Ishikawa (cell line): Measurements from ENCODE around the gene MIA3.

Experiments
- CEBPB ChIP-seq: IDR thresholded peaks from 2 replicates; pipeline ENCODE4 v1.6.1; 2012
- CREB1 ChIP-seq: IDR thresholded peaks from 2 replicates; pipeline ENCODE4 v1.6.1; 2012; ENCODE audit warnings: low read depth
- EGR1 ChIP-seq: IDR thresholded peaks from 2 replicates; pipeline ENCODE4 v1.6.1; 2012
- EP300 ChIP-seq: IDR thresholded peaks from 2 replicates; pipeline ENCODE4 v1.6.1; 2012; ENCODE audit warnings: borderline replicate concordance
- FOXM1 ChIP-seq: IDR thresholded peaks from 2 replicates; pipeline ENCODE4 v1.6.1; 2012; ENCODE audit warnings: low read depth, borderline replicate concordance
- NFIC ChIP-seq: IDR thresholded peaks from 2 replicates; pipeline ENCODE4 v1.6.1; 2012
- RAD21 ChIP-seq: IDR thresholded peaks from 2 replicates; pipeline ENCODE4 v1.6.1; 2012; ENCODE audit warnings: low read depth
- TAF1 ChIP-seq: IDR thresholded peaks from 2 replicates; pipeline ENCODE4 v1.6.1; 2012; ENCODE audit warnings: low read depth, mild to moderate bottlenecking
- TCF12 ChIP-seq: IDR thresholded peaks from 2 replicates; pipeline ENCODE4 v1.6.1; 2012; ENCODE audit warnings: low read depth
- TEAD4 ChIP-seq: IDR thresholded peaks from 2 replicates; pipeline ENCODE4 v1.6.1; 2012
- YY1 ChIP-seq: IDR thresholded peaks from 2 replicates; pipeline ENCODE4 v1.6.1; 2012; ENCODE audit warnings: low read depth
- ZBTB7A ChIP-seq: IDR thresholded peaks from 2 replicates; pipeline ENCODE4 v1.6.1; 2012; ENCODE audit warnings: low read depth
- TF ChIP-seq, protein P1 (sequence below): IDR thresholded peaks from 2 replicates; pipeline ENCODE4 v1.6.1; 2012; ENCODE audit warnings: low read depth, mild to moderate bottlenecking
- TF ChIP-seq, protein P2 (sequence below): IDR thresholded peaks from 2 replicates; pipeline ENCODE4 v1.6.1; 2012
- TF ChIP-seq, protein P3 (sequence below): IDR thresholded peaks from 2 replicates; pipeline ENCODE4 v1.6.1; 2012

Gene MIA3

DNA sequence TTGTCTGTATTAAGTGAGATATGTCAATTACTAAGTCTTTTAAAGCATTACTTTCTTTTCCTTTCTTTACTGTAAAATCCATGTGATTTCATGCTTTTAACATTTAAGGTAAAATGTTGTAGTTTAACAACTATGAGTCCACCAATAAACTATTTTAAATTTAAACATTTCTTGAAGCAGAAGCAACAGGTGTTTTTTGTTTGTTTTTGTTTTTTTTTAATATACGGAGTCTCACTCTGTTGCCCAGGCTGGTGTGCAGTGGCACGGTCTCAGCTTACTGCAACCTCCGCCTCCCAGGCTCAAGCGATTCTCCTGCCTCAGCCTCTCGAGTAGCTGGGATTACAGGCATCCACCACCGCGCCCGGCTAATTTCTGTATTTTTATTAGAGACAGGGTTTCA is 78.8 kb downstream of the MIA3 start:
- TF ChIP-seq CEBPB (no peak), CREB1 (no peak), EGR1 (no peak), YY1 (no peak), EP300 (no peak), TAF1 (no peak)

DNA sequence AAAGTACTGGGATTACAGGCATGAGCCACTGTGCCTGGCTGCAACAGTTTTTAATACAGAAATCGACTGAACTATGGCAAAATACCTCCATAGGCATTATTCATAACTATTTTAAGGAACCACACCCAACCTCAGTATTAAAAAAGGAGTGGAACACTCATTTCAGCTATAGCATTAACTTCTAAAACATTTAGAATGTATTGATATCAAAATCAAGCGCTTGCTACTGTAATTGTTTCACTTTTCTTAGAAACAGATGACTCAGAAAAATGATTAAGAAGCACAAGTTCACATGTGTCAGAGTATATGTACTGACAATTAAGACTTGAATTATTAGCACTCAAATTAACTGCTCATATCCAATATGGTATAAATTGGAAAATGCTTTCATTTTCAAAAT is 79.3 kb downstream of the MIA3 start:
- TF ChIP-seq ZBTB7A (no peak), RAD21 (no peak), EGR1 (no peak), EP300 (no peak), TAF1 (no peak), NFIC (no peak), TCF12 (no peak), FOXM1 (no peak)
- TF ChIP-seq, protein P1, sequence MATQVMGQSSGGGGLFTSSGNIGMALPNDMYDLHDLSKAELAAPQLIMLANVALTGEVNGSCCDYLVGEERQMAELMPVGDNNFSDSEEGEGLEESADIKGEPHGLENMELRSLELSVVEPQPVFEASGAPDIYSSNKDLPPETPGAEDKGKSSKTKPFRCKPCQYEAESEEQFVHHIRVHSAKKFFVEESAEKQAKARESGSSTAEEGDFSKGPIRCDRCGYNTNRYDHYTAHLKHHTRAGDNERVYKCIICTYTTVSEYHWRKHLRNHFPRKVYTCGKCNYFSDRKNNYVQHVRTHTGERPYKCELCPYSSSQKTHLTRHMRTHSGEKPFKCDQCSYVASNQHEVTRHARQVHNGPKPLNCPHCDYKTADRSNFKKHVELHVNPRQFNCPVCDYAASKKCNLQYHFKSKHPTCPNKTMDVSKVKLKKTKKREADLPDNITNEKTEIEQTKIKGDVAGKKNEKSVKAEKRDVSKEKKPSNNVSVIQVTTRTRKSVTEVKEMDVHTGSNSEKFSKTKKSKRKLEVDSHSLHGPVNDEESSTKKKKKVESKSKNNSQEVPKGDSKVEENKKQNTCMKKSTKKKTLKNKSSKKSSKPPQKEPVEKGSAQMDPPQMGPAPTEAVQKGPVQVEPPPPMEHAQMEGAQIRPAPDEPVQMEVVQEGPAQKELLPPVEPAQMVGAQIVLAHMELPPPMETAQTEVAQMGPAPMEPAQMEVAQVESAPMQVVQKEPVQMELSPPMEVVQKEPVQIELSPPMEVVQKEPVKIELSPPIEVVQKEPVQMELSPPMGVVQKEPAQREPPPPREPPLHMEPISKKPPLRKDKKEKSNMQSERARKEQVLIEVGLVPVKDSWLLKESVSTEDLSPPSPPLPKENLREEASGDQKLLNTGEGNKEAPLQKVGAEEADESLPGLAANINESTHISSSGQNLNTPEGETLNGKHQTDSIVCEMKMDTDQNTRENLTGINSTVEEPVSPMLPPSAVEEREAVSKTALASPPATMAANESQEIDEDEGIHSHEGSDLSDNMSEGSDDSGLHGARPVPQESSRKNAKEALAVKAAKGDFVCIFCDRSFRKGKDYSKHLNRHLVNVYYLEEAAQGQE = no peak
- TF ChIP-seq, protein P2, sequence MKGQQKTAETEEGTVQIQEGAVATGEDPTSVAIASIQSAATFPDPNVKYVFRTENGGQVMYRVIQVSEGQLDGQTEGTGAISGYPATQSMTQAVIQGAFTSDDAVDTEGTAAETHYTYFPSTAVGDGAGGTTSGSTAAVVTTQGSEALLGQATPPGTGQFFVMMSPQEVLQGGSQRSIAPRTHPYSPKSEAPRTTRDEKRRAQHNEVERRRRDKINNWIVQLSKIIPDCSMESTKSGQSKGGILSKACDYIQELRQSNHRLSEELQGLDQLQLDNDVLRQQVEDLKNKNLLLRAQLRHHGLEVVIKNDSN = no peak

DNA sequence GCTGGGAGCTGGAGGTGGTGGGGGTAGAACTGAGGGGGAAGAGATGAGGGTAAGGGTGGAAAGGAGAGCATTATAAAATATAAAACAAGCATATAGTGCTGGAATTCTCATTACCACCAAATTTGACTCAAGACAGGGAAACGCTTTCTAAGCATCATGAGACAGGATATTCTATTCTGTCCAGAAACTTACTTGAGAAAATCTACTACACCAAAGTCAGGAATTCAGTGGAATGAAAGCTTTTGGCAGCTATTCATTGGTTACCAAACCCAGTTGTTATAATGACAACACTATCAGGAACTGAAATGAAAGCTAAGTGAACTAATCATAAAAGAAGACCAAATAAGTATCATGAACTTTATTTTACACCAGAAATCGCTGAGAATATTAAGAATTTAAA is 79.9 kb downstream of the MIA3 start:
- TF ChIP-seq TCF12 (no peak), CREB1 (no peak), EGR1 (no peak)

DNA sequence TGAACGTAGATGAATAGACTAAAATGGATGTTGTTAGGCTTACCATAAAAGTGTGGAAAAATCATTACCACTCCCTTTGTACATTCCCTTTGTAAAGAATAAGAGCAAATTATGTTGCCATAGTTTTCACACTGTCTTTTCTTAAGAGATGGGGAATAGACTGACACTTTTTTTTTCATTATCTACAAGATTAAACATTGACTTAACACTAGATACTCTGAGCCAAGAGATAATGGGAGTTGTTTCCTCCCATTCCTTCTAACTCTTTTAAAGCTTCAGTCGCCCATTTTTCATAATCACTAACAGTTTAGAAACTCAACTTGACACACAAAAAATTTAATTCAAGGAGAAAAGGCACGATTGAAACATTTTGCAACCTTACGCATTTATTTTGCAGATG is 84.3 kb downstream of the MIA3 start:
- TF ChIP-seq, protein P2 = no peak
- no peak for TF ChIP-seq NFIC
- TF ChIP-seq YY1 = no peak
- no peak for TF ChIP-seq TAF1
- no peak for TF ChIP-seq RAD21

DNA sequence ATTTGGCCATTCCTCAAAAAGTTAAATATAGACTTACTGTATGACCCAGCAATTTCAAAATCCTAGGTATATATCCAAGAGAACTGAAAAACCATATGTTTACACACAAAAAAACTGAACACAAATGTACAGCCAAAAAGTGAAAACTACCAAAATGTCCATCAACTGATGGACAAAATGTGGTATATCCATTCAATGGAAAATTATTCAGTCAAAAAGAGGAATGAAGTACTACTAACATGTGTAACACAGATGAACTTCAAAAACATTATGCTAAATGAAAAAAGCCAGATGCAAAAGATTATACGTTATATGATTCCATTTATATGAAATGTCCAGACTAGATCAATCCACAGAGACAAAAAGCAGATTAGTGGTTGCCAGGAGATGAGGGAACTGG is 86.4 kb downstream of the MIA3 start:
- TF ChIP-seq NFIC (no peak), EP300 (no peak), TEAD4 (no peak), TCF12 (no peak), EGR1 (no peak), YY1 (no peak), RAD21 (no peak), CREB1 (no peak), TAF1 (no peak), FOXM1 (no peak), CEBPB (no peak), ZBTB7A (no peak)
- TF ChIP-seq, protein P3, sequence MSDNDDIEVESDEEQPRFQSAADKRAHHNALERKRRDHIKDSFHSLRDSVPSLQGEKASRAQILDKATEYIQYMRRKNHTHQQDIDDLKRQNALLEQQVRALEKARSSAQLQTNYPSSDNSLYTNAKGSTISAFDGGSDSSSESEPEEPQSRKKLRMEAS = no peak
- TF ChIP-seq, protein P1 = no peak
- TF ChIP-seq, protein P2 = no peak

DNA sequence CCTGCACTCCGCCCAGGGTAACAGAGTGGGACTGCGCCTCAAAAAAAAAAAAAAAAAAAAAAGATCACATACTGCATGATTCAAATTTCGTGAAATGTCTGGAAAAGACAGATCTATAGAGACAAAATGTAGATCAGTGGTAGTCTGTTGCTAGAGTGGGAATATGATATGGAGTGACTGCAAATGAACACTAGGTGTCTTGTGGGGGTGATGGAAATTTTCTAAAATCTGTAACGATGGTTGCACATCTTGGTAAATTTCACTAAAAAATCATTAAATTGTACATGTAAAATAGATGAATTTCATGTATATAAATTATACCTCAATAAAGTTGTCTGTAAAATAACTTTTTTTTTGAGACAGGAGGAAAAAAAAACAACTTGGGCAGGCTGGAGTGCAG is 88.9 kb downstream of the MIA3 start:
- TF ChIP-seq RAD21 (no peak), YY1 (no peak), ZBTB7A (no peak), CEBPB (no peak), EP300 (no peak), CREB1 (no peak), TEAD4 (no peak), FOXM1 (no peak), EGR1 (no peak), TCF12 (no peak), NFIC (no peak)
- TF ChIP-seq, protein P3 = no peak

DNA sequence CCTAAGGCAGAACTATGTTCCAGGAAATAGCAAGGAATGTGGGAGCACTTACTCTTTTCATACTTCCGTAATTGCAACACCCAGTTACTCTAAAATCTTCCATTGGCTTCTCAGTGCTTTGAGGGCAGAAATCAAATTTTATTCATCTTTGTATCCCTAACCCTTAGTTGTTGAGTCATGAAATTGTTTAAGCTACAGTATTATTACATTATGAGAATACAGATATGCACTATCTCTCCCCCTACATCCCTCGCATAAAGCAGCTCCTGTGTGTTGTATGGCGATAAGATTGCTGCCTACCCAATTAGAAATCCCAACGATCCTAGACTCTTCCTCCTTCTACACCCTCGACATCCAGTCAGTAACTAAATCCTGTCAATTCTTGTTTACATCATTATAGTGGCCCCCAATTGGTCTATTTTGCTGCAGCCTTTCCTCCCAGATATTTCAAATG is 91.8 kb downstream of the MIA3 start:
- TF ChIP-seq EP300 (no peak), EGR1 (no peak), ZBTB7A (no peak), TCF12 (no peak), RAD21 (no peak)
- TF ChIP-seq, protein P3 = no peak
